ENCODE data around the gene SWT1. TPM values are rescaled to one million over a fixed set of nuclear protein-coding genes. Genes with fewer than 3 reads are reported as not detected.
A peak's percentile ranks its signal among the peaks of the same experiment; 100 is the strongest.

SWT1 gene
- total and polyA plus RNA-seq, 9 of the 15 experiments (the other 6 are each of a cell fraction or from before 2014, with no cell fraction given), result 1.5 to 3.4 (median 2.3) TPM

GRCh38 chr1:185325413-185325812 is 168.4 kb downstream of the SWT1 start (continued):
- TF ChIP-seq PBX2 (CRISPR knock-in tag; IDR thresholded peaks at IDR 0.05; ENCODE audit: low read depth) (no peak), PBX2 (tag; conservative IDR thresholded peaks at IDR 0.05; ENCODE audit: low read depth) (peak; percentile 70), EP300 (IDR thresholded peaks at IDR 0.05; ENCODE audit: low read length) (0 out of 2 replicates have a peak, but pooled peaks have one; percentile 15), TEAD4 (IDR thresholded peaks at IDR 0.05; ENCODE audit: low read length) (peak; percentile 14; the same call in 1 of the 2 replicates), TEAD4 (CRISPR knock-in tag; IDR thresholded peaks at IDR 0.05; ENCODE audit: borderline replicate concordance) (no peak), HDAC6 (IDR thresholded peaks at IDR 0.05; ENCODE audit: low read depth, low read length) (no peak), ZNF347 (CRISPR knock-in tag; IDR thresholded peaks at IDR 0.05; ENCODE audit: low read depth) (no peak), ATF7 (IDR thresholded peaks at IDR 0.05) (peak; percentile 72), GATA2 (CRISPR knock-in tag; IDR thresholded peaks at IDR 0.05) (peak; percentile 52; the same call in 1 of the 2 replicates), TRIM24 (IDR thresholded peaks at IDR 0.05) (peak in 1 of 2 experiments; percentile 56; a peak in 2 of 4 replicates), XRCC3 (IDR thresholded peaks at IDR 0.05) (no peak), ZC3H4 (CRISPR knock-in tag; IDR thresholded peaks at IDR 0.05; ENCODE audit: borderline replicate concordance) (no peak), ZNF140 (CRISPR knock-in tag; IDR thresholded peaks at IDR 0.05) (no peak), NFIX (CRISPR knock-in tag; IDR thresholded peaks at IDR 0.05; ENCODE audit: low read depth) (no peak), ZNF24 (IDR thresholded peaks at IDR 0.05) (peak; percentile 20; the same call in 1 of the 2 replicates), YBX1 (IDR thresholded peaks at IDR 0.05) (no peak), CBX3 (IDR thresholded peaks at IDR 0.05; ENCODE audit: borderline replicate concordance in 1 of 2, low read length in 2 of 2) (peak in 1 of 2 experiments; percentile 62; a peak in 1 of 3 replicates), SREBF2 (CRISPR knock-in tag; IDR thresholded peaks at IDR 0.05) (no peak), SNIP1 (IDR thresholded peaks at IDR 0.05; ENCODE audit: low read depth) (no peak), ZBTB43 (CRISPR knock-in tag; IDR thresholded peaks at IDR 0.05) (no peak), ZNF354B (CRISPR knock-in tag; IDR thresholded peaks at IDR 0.05) (no peak), MYBL2 (IDR thresholded peaks at IDR 0.05; ENCODE audit: low read depth) (no peak), MYBL2 (CRISPR knock-in tag; IDR thresholded peaks at IDR 0.05; ENCODE audit: borderline replicate concordance) (no peak), ZNF644 (tag; IDR thresholded peaks at IDR 0.05; ENCODE audit: low read depth) (no peak), SMAD4 (CRISPR knock-in tag; conservative IDR thresholded peaks at IDR 0.05) (peak; percentile 79), JUND (IDR thresholded peaks at IDR 0.05; ENCODE audit: borderline replicate concordance, low read depth, low read length) (peak; percentile 82), JUND (tag; IDR thresholded peaks at IDR 0.05; ENCODE audit: borderline replicate concordance, low read depth, low read length) (peak; percentile 78; the same call in 1 of the 3 replicates), DIDO1 (tag; IDR thresholded peaks at IDR 0.05; ENCODE audit: low read depth) (no peak)
